GM21737 (cell line): ENCODE data around the gene NOXRED1.

Experiments
- ATAC-seq: cut with Tn5 transposase; IDR thresholded peaks from one replicate; pipeline ENCODE4 v1.9.1; 2021; ENCODE audit warnings: mild to moderate bottlenecking, moderate library complexity; ENCODE audit not compliant: unreplicated experiment

Gene NOXRED1

GRCh38 chr14:77344377-77344996 lies 78.8 kb downstream of the NOXRED1 start:
- ATAC-seq, result no peak
